ENCODE measurements around the gene DENR.

DENR gene

GRCh38 chr12:122820138-122820537, 67.5 kb downstream of the DENR start:
- no peak for DNase-seq (ENCODE audit: extremely low read depth, insufficient read length)
- no peak for TF ChIP-seq CTCF (IDR thresholded peaks at IDR 0.05; ENCODE audit: insufficient read depth, low read length, poor library complexity, severe bottlenecking)
- Histone ChIP-seq H3K4me3 (replicated peaks; ENCODE audit: low read depth, low read length) (no peak overlapping the region), H3K36me3 (ENCODE audit: control insufficient read depth, insufficient read depth, low read length) (no peaks in the 10 kb centered on the region), H3K27me3 (replicated peaks; ENCODE audit: control insufficient read depth, insufficient read depth, low read length) (no peaks in the 10 kb centered on the region)

All from GM06990 (cell line).